ENCODE measurements around the gene ZNF304.

DNA sequence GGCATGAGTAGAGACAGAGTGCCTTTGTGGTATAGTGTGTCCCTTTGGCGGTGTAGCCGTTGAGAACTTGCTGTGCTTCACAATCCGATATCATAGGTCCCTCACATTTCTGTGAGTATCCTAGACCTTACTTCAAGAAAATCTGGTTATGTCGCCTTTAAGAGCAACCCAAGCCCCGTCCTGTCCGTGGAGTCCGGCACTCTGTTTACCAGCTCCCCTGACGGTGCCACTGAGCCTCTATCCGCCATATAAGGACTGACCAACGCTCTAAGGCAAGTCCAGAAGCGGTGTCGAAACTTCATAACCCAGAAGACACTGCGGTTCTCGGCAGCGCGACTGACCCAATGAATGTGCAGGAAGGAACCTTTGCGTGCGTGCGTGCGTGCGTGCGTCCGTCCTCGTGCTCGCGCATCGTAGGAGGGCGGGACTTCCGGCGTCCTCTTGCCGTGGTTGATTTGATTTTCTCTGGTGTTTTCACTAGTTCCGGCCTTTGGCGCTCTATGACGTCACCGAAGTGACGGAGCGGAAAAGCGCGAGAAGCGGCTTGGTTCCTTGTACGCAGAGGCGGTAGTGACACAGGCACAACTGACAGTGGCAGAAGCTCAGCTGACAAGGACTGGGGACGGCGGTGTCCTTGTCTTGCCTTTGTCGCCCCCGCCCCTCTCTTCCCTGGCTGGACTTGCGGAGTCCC is 12.1 kb downstream of the ZNF304 start, which contains the start of the genes TRAPPC2B and ZNF547:
- TF ChIP-seq, protein P1, sequence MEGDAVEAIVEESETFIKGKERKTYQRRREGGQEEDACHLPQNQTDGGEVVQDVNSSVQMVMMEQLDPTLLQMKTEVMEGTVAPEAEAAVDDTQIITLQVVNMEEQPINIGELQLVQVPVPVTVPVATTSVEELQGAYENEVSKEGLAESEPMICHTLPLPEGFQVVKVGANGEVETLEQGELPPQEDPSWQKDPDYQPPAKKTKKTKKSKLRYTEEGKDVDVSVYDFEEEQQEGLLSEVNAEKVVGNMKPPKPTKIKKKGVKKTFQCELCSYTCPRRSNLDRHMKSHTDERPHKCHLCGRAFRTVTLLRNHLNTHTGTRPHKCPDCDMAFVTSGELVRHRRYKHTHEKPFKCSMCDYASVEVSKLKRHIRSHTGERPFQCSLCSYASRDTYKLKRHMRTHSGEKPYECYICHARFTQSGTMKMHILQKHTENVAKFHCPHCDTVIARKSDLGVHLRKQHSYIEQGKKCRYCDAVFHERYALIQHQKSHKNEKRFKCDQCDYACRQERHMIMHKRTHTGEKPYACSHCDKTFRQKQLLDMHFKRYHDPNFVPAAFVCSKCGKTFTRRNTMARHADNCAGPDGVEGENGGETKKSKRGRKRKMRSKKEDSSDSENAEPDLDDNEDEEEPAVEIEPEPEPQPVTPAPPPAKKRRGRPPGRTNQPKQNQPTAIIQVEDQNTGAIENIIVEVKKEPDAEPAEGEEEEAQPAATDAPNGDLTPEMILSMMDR (IDR thresholded peaks at IDR 0.05; ENCODE audit: insufficient read depth, low read depth, low read length) = no peak
- TF ChIP-seq EZH2 (IDR thresholded peaks at IDR 0.05; ENCODE audit: insufficient read depth, low read length) = no peak

All from astrocyte (in vitro differentiated cells and primary cell).